H1 (cell line): ENCODE data around the gene ARL6IP4. TPM values are rescaled to one million over a fixed set of nuclear protein-coding genes. Genes with fewer than 3 reads are reported as not detected.

Experiments
- CTCF ChIA-PET: fragments of 300-600 bp; sonication (Branson Sonifier 250); formaldehyde crosslinking; loops from one replicate; lab custom pipeline; 2021; ENCODE audit not compliant: partially characterized antibody; lab: Charles Lee
- POLR2A ChIA-PET: fragments of 300-600 bp; sonication (Branson Sonifier 250); formaldehyde crosslinking; loops from one replicate; lab custom pipeline; 2021; ENCODE audit warnings: inconsistent platforms; ENCODE audit not compliant: partially characterized antibody; lab: Charles Lee
- DNase-seq, 2 experiments: peaks; one replicate each; pipeline versions ENCODE4 v3.0.0 to v3.0.0-alpha.2; 2010 to 2022; ENCODE audit warnings: low spot score in 2 of 2, low read depth in 1 of 2, mixed read lengths in 1 of 2
- FAIRE-seq: peaks from 2 replicates; lab custom pipeline; 2011; peaks lifted over from hg19 to GRCh38; lab: Jason Lieb, UNC
- H2AFZ ChIP-seq: 2 replicates; pipeline ENCODE4 v1.8.1; 2012; ENCODE audit warnings: low read length, inconsistent platforms
- H2AK5ac ChIP-seq: 2 replicates; pipeline ENCODE4 v1.6.1; 2013; ENCODE audit warnings: low read depth, low read length
- H2BK120ac ChIP-seq: replicated peaks from 2 replicates; pipeline ENCODE3; 2013; ENCODE audit warnings: low read depth, low read length, inconsistent platforms
- H2BK12ac ChIP-seq: 2 replicates; pipeline ENCODE4 v1.6.1; 2013; ENCODE audit warnings: low read depth, low read length
- H2BK15ac ChIP-seq: 2 replicates; pipeline ENCODE4 v1.6.1; 2013; ENCODE audit warnings: low read length
- H2BK20ac ChIP-seq: 2 replicates; pipeline ENCODE4 v1.6.1; 2013; ENCODE audit warnings: low read length
- H2BK5ac ChIP-seq: 2 replicates; pipeline ENCODE4 v1.6.1; 2013; ENCODE audit warnings: low read depth, low read length
- H3K14ac ChIP-seq: 2 replicates; pipeline ENCODE4 v1.6.1; 2013; ENCODE audit warnings: inconsistent platforms; ENCODE audit not compliant: insufficient read length
- H3K18ac ChIP-seq: 2 replicates; pipeline ENCODE4 v1.6.1; 2013; ENCODE audit warnings: low read length; ENCODE audit errors: extremely low read depth
- H3K23ac ChIP-seq: 2 replicates; pipeline ENCODE4 v1.6.1; 2013; ENCODE audit warnings: inconsistent platforms; ENCODE audit not compliant: insufficient read length
- H3K23me2 ChIP-seq: 2 replicates; pipeline ENCODE4 v1.6.1; 2013; ENCODE audit warnings: low read depth, low read length
- H3K27ac ChIP-seq: 2 replicates; pipeline ENCODE4 v1.6.1; 2011; ENCODE audit warnings: low read depth, low read length, inconsistent platforms
- H3K27me3 ChIP-seq, 4 experiments: replicated peaks in 1 of 4; 1 replicate in 1 of 4; 2 replicates in 3 of 4; pipeline versions ENCODE4 v1.6.1 to v1.8.1; 2011 to 2013; ENCODE audit warnings: low read length in 3 of 4, mild to moderate bottlenecking in 3 of 4, inconsistent platforms in 2 of 4, mixed read lengths in 2 of 4, moderate library complexity in 1 of 4; ENCODE audit not compliant: control insufficient read depth in 3 of 4, insufficient read depth in 3 of 4; ENCODE audit errors: extremely low read depth in 1 of 4
- H3K36me3 ChIP-seq, 4 experiments: 2 replicates each; pipeline versions ENCODE4 v1.6.1 to v1.8.1; 2011 to 2013; ENCODE audit warnings: mild to moderate bottlenecking in 4 of 4, low read length in 3 of 4, moderate library complexity in 2 of 4, control low read depth in 1 of 4, inconsistent platforms in 1 of 4; ENCODE audit not compliant: insufficient read depth in 4 of 4, control insufficient read depth in 2 of 4
- H3K4ac ChIP-seq: replicated peaks from 2 replicates; pipeline ENCODE3; 2013; ENCODE audit warnings: low read length, low read depth, mixed read lengths, inconsistent platforms; ENCODE audit not compliant: insufficient read length
- H3K4me1 ChIP-seq, 4 experiments: replicated peaks in 1 of 4; 1 replicate in 1 of 4; 2 replicates in 3 of 4; pipeline versions ENCODE4 v1.6.1 to v1.8.1; 2011 to 2013; ENCODE audit warnings: low read length in 3 of 4, inconsistent platforms in 2 of 4, mixed read lengths in 1 of 4; ENCODE audit not compliant: insufficient read depth in 4 of 4, control insufficient read depth in 3 of 4
- H3K4me2 ChIP-seq, 2 experiments: 2 replicates each; pipeline versions ENCODE4 v1.6.1 to v1.8.1; 2011 to 2013; ENCODE audit warnings: low read depth in 2 of 2, low read length in 2 of 2, control low read depth in 1 of 2, inconsistent platforms in 1 of 2, mild to moderate bottlenecking in 1 of 2; ENCODE audit not compliant: insufficient read depth in 1 of 2
- H3K4me3 ChIP-seq, 4 experiments: fragments of 200-600, 300-600 bp in 1 of 4; sonication (generic), shearing (Covaris generic), sonication (Bioruptor Twin) in 1 of 4; 2 replicates each; pipeline versions ENCODE4 v1.5.1 to v1.8.1; 2011 to 2016; ENCODE audit warnings: low read length in 4 of 4, low read depth in 3 of 4, control low read depth in 2 of 4, inconsistent platforms in 2 of 4, mild to moderate bottlenecking in 2 of 4, mixed read lengths in 1 of 4, moderate library complexity in 1 of 4; ENCODE audit not compliant: insufficient read depth in 2 of 4; ENCODE audit errors: extremely low read depth in 1 of 4
- H3K56ac ChIP-seq: replicated peaks from 2 replicates; pipeline ENCODE3; 2013; ENCODE audit warnings: low read depth, mild to moderate bottlenecking, mixed read lengths, low read length, inconsistent platforms; ENCODE audit not compliant: insufficient read length
- H3K79me1 ChIP-seq: 2 replicates; pipeline ENCODE4 v1.6.1; 2013; ENCODE audit warnings: low read depth, low read length, control low read depth
- H3K79me2 ChIP-seq, 2 experiments: 2 replicates each; pipeline versions ENCODE4 v1.6.1 to v1.8.1; 2012 to 2013; ENCODE audit warnings: low read length in 2 of 2, mild to moderate bottlenecking in 2 of 2, inconsistent platforms in 1 of 2; ENCODE audit not compliant: insufficient read depth in 2 of 2, control insufficient read depth in 1 of 2
- H3K9ac ChIP-seq, 4 experiments: replicated peaks in 1 of 4; 1 replicate in 1 of 4; 2 replicates in 3 of 4; pipeline versions ENCODE4 v1.6.1 to v1.8.1; 2011 to 2013; ENCODE audit warnings: low read depth in 3 of 4, low read length in 3 of 4, control low read depth in 2 of 4, mild to moderate bottlenecking in 2 of 4, moderate library complexity in 2 of 4, inconsistent platforms in 1 of 4; ENCODE audit errors: extremely low read depth in 1 of 4
- H3K9me3 ChIP-seq, 2 experiments: 2 replicates each; pipeline versions ENCODE4 v1.6.1 to v1.8.1; 2012 to 2013; ENCODE audit warnings: mild to moderate bottlenecking in 2 of 2, moderate library complexity in 2 of 2, control low read depth in 1 of 2, inconsistent platforms in 1 of 2, low read depth in 1 of 2, low read length in 1 of 2, mixed read lengths in 1 of 2; ENCODE audit not compliant: insufficient read depth in 2 of 2
- H4K20me1 ChIP-seq, 2 experiments: replicated peaks in 1 of 2; 2 replicates each; pipeline versions ENCODE3 to v1.8.1; 2011 to 2013; ENCODE audit warnings: inconsistent platforms in 2 of 2, low read length in 2 of 2, mild to moderate bottlenecking in 1 of 2; ENCODE audit not compliant: insufficient read depth in 2 of 2, control insufficient read depth in 1 of 2
- H4K5ac ChIP-seq: 2 replicates; pipeline ENCODE4 v1.6.1; 2013; ENCODE audit warnings: low read length, low read depth, mixed read lengths, inconsistent platforms; ENCODE audit not compliant: insufficient read length
- H4K8ac ChIP-seq: 2 replicates; pipeline ENCODE4 v1.8.0; 2013; ENCODE audit warnings: mild to moderate bottlenecking, moderate library complexity, low read length, inconsistent platforms; ENCODE audit not compliant: insufficient read depth; ENCODE audit errors: extremely low read depth
- H4K91ac ChIP-seq: replicated peaks from 2 replicates; pipeline ENCODE3; 2013; ENCODE audit warnings: low read length, mixed read lengths, inconsistent platforms; ENCODE audit not compliant: insufficient read length
- BACH1 ChIP-seq: IDR thresholded peaks from 2 replicates; pipeline ENCODE4 v1.6.1; 2012; ENCODE audit warnings: low read length, improper control_type of control experiment
- CBX5 ChIP-seq: fragments of 300-800, 300-1000 bp; sonication (generic); IDR thresholded peaks from 2 replicates; pipeline ENCODE4 v1.7.1; 2016; ENCODE audit warnings: antibody characterized with exemption, low read length, low read depth
- JUND ChIP-seq: IDR thresholded peaks from 2 replicates; pipeline ENCODE4 v1.6.1; 2011; ENCODE audit warnings: mild to moderate bottlenecking, improper control_type of control experiment, low read length
- KDM1A ChIP-seq: fragments of 200-600, 300-600 bp; sonication (generic); IDR thresholded peaks from 2 replicates; pipeline ENCODE4 v1.7.1; 2016; ENCODE audit warnings: mild to moderate bottlenecking, low read length, borderline replicate concordance
- NANOG ChIP-seq: IDR thresholded peaks from 2 replicates; pipeline ENCODE4 v1.6.1; 2011; ENCODE audit warnings: low read length, low read depth, mild to moderate bottlenecking, inconsistent platforms; ENCODE audit not compliant: insufficient read depth, poor library complexity, severe bottlenecking
- RFX5 ChIP-seq: IDR thresholded peaks from 2 replicates; pipeline ENCODE4 v1.6.1; 2011; ENCODE audit warnings: low read depth, low read length, improper control_type of control experiment, borderline replicate concordance
- RNF2 ChIP-seq: fragments of 200-900, 300-1000 bp; sonication (generic); IDR thresholded peaks from 2 replicates; pipeline ENCODE4 v1.7.1; 2016; ENCODE audit warnings: borderline replicate concordance, low read depth, mild to moderate bottlenecking, antibody characterized with exemption, low read length; ENCODE audit not compliant: poor library complexity, severe bottlenecking; ENCODE audit errors: missing control alignments
- RXRA ChIP-seq: IDR thresholded peaks from 2 replicates; pipeline ENCODE4 v1.6.1; 2011; ENCODE audit warnings: low read depth, mild to moderate bottlenecking, low read length, moderate library complexity; ENCODE audit not compliant: insufficient read depth
- SUZ12 ChIP-seq: fragments of 200-600 bp; sonication (generic); IDR thresholded peaks from 2 replicates; pipeline ENCODE4 v1.6.1; 2012; ENCODE audit warnings: mild to moderate bottlenecking, inconsistent platforms, low read length, moderate library complexity, mixed read lengths
- TCF12 ChIP-seq: IDR thresholded peaks from 2 replicates; pipeline ENCODE4 v1.6.1; 2011; ENCODE audit warnings: low read depth, mild to moderate bottlenecking, low read length
- YY1 ChIP-seq: IDR thresholded peaks from 2 replicates; pipeline ENCODE4 v1.6.1; 2011; ENCODE audit warnings: low read depth, mild to moderate bottlenecking, low read length
- WGBS, 2 experiments: shearing (Covaris generic) in 1 of 2; methylation state at CpG; one replicate each; pipeline versions ENCODE4 v1.1.6 to v1.1.7; 2013 to 2015; ENCODE audit warnings: low lambda C conversion rate in 2 of 2, mixed read lengths in 2 of 2, inconsistent platforms in 1 of 2, low coverage in 1 of 2, missing lambda C conversion rate in 1 of 2; ENCODE audit not compliant: insufficient replicate concordance in 2 of 2, insufficient coverage in 1 of 2, insufficient read length in 1 of 2; ENCODE audit errors: extremely low coverage in 1 of 2, missing lambda C conversion rate in 1 of 2; 5-methylcytosine and 5-hydroxymethylcytosine counted together
- polyA plus RNA-seq, 7 experiments: library from polyadenylated mRNA; depleted of rRNA in 3 of 7; stranded (reverse) in 5 of 7; unstranded in 2 of 7; fragments of >200 nt in 5 of 7; fragments of 200-250 nt in 2 of 7; gene quantifications; 1 replicate in 5 of 7; 2 replicates in 1 of 7; 4 replicates in 1 of 7; pipeline versions ENCODE4 v1.2.1 to v1.2.3, GENCODE V29; 2011 to 2013; ENCODE audit warnings: missing spikeins in 2 of 7, mixed read lengths in 2 of 7
- total RNA-seq: library from RNA; stranded (reverse); fragmentation: NEBNext Ultra II Directional; extraction: Animal tissue kit (Norgen Biotek cat#: 25700); gene quantifications from 2 replicates; pipeline ENCODE4 v1.2.1, GENCODE V29; 2021
- TF ChIP-seq, protein P1 (sequence below), 3 experiments: IDR thresholded peaks; 1 replicate in 2 of 3; 2 replicates in 1 of 3; pipeline versions ENCODE4 v1.5.1 to v1.6.1; 2011; ENCODE audit warnings: low read length in 3 of 3, mild to moderate bottlenecking in 3 of 3, inconsistent platforms in 2 of 3, low read depth in 1 of 3, moderate library complexity in 1 of 3; ENCODE audit not compliant: insufficient read depth in 1 of 3; ENCODE audit errors: control extremely low read depth in 1 of 3

Gene ARL6IP4
- total and polyA plus RNA-seq, 2 of the 8 experiments (the other 6 are each of a cell fraction or from before 2014, with no cell fraction given) = 76.4 to 109 TPM

DNA sequence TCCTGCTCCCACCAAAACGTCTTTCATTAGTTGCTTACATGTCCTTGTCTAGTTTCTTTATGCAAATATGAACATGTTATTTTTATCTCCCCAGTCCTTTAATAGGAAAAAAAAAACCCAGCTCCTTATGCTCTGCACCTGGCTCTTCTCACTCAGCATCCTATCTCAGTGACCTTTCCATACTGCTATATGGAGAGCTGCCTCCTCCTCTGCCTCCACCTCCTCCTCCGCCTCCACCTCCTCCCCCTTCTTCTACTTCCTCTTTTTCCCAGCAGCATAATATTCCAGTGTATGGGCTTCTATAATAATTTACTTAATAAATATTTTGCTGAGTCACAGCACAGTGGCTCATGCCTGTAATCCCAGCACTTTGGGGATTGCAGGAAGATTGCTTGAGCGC, 45.8 kb upstream of the ARL6IP4 start:
- Histone ChIP-seq H3K36me3 (no peaks in the 10 kb centered on the region), H4K20me1 (peaks cover 0 to 1% of the 10 kb centered on the region in 2 experiments), H3K18ac (no peak overlapping the region), H3K9ac (no peak overlapping the region), H3K27ac (no peak overlapping the region), H3K79me1 (no peaks in the 10 kb centered on the region), H3K9me3 (no peaks in the 10 kb centered on the region), H3K79me2 (no peaks in the 10 kb centered on the region), H3K23me2 (no peaks in the 10 kb centered on the region), H2AFZ (no peak overlapping the region), H3K14ac (no peak overlapping the region), H4K91ac (no peak overlapping the region), H3K27me3 (no peaks in the 10 kb centered on the region), H3K4me1 (no peaks in the 10 kb centered on the region), H2BK20ac (no peak overlapping the region), H2BK15ac (no peak overlapping the region), H2BK120ac (no peak overlapping the region), H2BK12ac (no peak overlapping the region), H3K56ac (no peak overlapping the region), H2BK5ac (no peak overlapping the region), H3K4ac (no peak overlapping the region), H4K5ac (no peak overlapping the region), H4K8ac (no peak overlapping the region), H2AK5ac (no peak overlapping the region), H3K4me2 (no peak overlapping the region), H3K4me3 (no peak overlapping the region), H3K23ac (no peak overlapping the region)
- WGBS, 2 experiments = 87% methylated on average over 3 of the region's 3 CpGs; no CpG with 5 or more reads in 1 of the 2 experiments
- ChIA-PET CTCF (interaction anchor here (0.7 to 1.6 kb wide), 3 partner anchors 11 to 70 kb away, joined by 3 to 6 read pairs (median 3); no protein-coding TSS in a partner anchor), POLR2A (no interaction called here)
- no peak for DNase-seq
- FAIRE-seq = no peak
- TF ChIP-seq TCF12 = no peak
- no peak for TF ChIP-seq RNF2
- no peak for TF ChIP-seq YY1
- TF ChIP-seq, protein P1, sequence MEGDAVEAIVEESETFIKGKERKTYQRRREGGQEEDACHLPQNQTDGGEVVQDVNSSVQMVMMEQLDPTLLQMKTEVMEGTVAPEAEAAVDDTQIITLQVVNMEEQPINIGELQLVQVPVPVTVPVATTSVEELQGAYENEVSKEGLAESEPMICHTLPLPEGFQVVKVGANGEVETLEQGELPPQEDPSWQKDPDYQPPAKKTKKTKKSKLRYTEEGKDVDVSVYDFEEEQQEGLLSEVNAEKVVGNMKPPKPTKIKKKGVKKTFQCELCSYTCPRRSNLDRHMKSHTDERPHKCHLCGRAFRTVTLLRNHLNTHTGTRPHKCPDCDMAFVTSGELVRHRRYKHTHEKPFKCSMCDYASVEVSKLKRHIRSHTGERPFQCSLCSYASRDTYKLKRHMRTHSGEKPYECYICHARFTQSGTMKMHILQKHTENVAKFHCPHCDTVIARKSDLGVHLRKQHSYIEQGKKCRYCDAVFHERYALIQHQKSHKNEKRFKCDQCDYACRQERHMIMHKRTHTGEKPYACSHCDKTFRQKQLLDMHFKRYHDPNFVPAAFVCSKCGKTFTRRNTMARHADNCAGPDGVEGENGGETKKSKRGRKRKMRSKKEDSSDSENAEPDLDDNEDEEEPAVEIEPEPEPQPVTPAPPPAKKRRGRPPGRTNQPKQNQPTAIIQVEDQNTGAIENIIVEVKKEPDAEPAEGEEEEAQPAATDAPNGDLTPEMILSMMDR (IDR thresholded peaks at IDR 0.05; ENCODE audit: control extremely low read depth in 1 of 3, insufficient read depth in 1 of 3, low read depth in 1 of 3, low read length in 3 of 3) = no peak
- no peak for TF ChIP-seq CBX5
- no peak for TF ChIP-seq JUND
- TF ChIP-seq SUZ12 = no peak
- TF ChIP-seq RXRA = no peak
- TF ChIP-seq NANOG = no peak
- no peak for TF ChIP-seq RFX5
- TF ChIP-seq KDM1A = no peak
- no peak for TF ChIP-seq BACH1
